ENCODE results near the gene EMC7.

- no peak for TF ChIP-seq ZFP36 (IDR thresholded peaks at IDR 0.05; ENCODE audit: borderline replicate concordance, partially characterized antibody)
- no peak for TF ChIP-seq HDAC2 (IDR thresholded peaks at IDR 0.05)
- no peak for TF ChIP-seq NR3C1 (IDR thresholded peaks at IDR 0.05)
- no peak for TF ChIP-seq RFX5 (IDR thresholded peaks at IDR 0.05)
Observed at GRCh38 chr15:34101366-34102174, at the start of gene EMC7, which contains the start of gene PGBD4.
